Measurements from ENCODE around the gene ITGA2B. TPM values are rescaled to one million over a fixed set of nuclear protein-coding genes. Genes with fewer than 3 reads are reported as not detected.

Gene ITGA2B
- total and polyA plus RNA-seq, 11 donors = 0.16 to 1.8 (median 0.34) TPM

DNA sequence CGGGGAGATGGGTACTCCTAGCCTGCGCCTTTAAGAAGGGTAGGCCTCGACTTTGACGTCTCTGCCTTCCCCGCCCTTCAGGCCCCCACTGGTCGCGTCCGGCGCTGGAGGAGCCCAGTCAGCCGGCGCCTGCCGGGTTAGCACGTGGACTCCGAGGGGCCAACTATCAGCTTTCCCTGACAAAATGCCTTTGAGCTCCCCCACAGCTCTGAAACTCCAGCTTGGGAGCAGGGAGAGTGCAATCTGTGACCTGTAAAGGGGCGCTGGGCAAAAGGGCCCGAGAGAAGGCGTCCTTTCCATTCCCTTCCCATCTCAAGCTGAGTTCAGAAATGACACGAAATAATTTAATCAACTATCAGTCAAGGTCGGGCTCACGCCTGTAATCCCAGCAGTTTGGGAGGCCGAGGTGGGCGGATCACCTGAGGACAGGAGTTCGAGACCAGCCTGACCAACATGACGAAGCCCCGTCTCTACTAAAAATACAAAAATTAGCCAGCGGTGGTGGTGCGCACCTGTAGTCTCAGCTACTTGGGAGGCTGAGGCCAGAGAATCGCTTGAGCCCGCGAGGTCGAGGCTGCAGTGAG is 62.5 kb downstream of the ITGA2B start:
- peaks cover 5 to 46% (median 22%) of the 10 kb centered on the region in 12 donors for H3K4me1 ChIP-seq
- no peak for TF ChIP-seq POLR2A (IDR thresholded peaks at IDR 0.05)
- TF ChIP-seq, protein P1, sequence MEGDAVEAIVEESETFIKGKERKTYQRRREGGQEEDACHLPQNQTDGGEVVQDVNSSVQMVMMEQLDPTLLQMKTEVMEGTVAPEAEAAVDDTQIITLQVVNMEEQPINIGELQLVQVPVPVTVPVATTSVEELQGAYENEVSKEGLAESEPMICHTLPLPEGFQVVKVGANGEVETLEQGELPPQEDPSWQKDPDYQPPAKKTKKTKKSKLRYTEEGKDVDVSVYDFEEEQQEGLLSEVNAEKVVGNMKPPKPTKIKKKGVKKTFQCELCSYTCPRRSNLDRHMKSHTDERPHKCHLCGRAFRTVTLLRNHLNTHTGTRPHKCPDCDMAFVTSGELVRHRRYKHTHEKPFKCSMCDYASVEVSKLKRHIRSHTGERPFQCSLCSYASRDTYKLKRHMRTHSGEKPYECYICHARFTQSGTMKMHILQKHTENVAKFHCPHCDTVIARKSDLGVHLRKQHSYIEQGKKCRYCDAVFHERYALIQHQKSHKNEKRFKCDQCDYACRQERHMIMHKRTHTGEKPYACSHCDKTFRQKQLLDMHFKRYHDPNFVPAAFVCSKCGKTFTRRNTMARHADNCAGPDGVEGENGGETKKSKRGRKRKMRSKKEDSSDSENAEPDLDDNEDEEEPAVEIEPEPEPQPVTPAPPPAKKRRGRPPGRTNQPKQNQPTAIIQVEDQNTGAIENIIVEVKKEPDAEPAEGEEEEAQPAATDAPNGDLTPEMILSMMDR (IDR thresholded peaks at IDR 0.05) = no peak
- peak overlapping the region in 11 of 12 donors; percentile 5 to 97 (median 74) for H3K27ac ChIP-seq
- peak overlapping the region in 9 of 12 donors; percentile 17 to 99 (median 92) for H3K4me3 ChIP-seq
- H3K36me3 ChIP-seq = peaks cover 0 to 7% (median 6%) of the 10 kb centered on the region in 9 donors
- H3K9me3 ChIP-seq = no peaks in the 10 kb centered on the region
- peak; percentile 84 to 93 (median 90) for ATAC-seq
- no peaks in the 10 kb centered on the region for H3K27me3 ChIP-seq
- intact Hi-C loops (cut with DNase I) = loop anchor here in 5 of 10 donors (1.0 to 5.0 kb wide), 5 partner anchors 18 to 116 kb away; partner anchors contain the start of genes GRN (in 1 of the 5) and UBTF (in 1 of the 5)
- DNase-seq = peak; percentile 98 to 99 (median 98)
- WGBS, 4 donors = 26 to 42% (median 31%) methylated on average over 17 to 31 of the region's 31 CpGs

DNA sequence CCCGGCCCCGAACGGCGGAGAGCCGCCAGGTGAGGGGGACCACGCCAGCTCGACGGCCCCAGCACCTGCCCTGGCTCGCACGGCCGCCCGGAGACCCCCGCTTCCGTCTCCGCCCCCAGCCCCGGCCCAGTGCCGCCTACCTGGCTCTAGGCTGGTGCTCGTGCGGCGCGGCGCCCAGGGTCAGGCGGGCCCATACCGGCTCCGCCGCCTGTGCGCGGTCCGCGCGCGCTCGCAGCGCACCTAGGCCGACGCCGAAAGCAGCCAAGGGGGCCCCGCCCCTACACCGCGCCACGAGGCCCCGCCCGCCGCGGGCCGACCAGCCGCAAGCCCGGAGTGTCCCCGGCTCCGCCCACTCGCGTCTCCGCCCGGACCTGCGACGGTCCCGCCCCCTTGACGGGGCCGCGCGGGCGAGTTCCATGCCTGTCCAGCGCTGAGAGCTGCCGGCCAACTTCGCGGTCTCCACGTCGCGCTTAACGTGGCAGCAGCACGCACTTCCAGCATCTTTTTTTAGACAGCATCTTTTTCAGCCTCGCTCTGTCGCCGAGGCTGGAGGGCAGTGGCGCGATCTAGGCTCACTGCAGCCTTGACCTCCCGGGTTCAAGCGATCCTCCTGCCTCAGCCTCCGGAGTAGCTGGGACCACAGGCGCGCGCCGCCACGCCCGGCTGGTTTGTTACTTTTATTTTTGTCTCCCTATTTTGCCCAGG is 64.7 kb downstream of the ITGA2B start, which contains the start of gene SLC25A39:
SLC25A39 (minus strand) TSS at position 253 of the 705 bp plus-strand sequence. CDS start 1,261 bp downstream, outside the sequence.
- peaks cover 0 to 29% (median 28%) of the 10 kb centered on the region in 9 donors for H3K36me3 ChIP-seq
- peaks cover 5 to 38% (median 22%) of the 10 kb centered on the region in 12 donors for H3K4me1 ChIP-seq
- no peaks in the 10 kb centered on the region for H3K9me3 ChIP-seq
- ATAC-seq = peak; percentile 86 to 92 (median 90)
- no peaks in the 10 kb centered on the region for H3K27me3 ChIP-seq
- intact Hi-C loops (cut with DNase I) = loop anchor here in 6 of 10 donors (1.0 to 5.0 kb wide), 5 partner anchors 102 to 112 kb away; partner anchors contain the start of gene UBTF (in 2 of the 6)
- peak in 1 of 2 donors; percentile 81 for TF ChIP-seq POLR2A (IDR thresholded peaks at IDR 0.05)
- TF ChIP-seq, protein P1 (IDR thresholded peaks at IDR 0.05) = no peak
- H3K4me3 ChIP-seq = peak within 1 kb of the TSS; percentile 82 to 99 (median 94)
- DNase-seq = peak; percentile 95 to 99 (median 97)
- 0 to 1% (median 0%) methylated on average over 37 to 85 of the region's 85 CpGs for WGBS, 4 donors
- peak within 1 kb of the TSS; percentile 58 to 98 (median 95) for H3K27ac ChIP-seq

DNA sequence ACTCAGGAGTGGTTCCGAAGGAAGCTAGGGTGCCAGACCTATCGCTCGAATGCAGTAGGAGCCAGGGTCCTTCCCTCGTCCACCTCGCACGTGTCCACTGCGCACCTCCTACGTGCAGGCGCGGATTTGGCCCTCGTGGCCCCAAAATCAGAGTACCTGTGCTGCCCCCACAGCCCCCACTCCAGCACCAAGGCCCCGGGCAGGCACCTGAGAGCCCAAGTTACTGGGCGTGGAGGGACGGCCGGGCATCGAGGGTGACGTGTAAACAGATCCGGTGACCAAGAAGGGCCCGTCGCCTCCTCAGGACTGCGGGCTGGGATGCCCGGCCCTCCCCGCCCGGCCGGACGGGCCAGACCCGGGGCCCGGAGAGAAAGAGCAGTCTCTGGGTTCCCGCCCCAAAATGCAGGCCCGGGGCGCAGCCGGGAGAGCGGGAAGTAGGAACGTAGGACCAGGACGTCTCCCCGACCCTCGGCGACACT is 65.3 kb downstream of the ITGA2B start:
- Histone ChIP-seq H3K27ac (peak overlapping the region in 11 of 12 donors; percentile 72 to 98 (median 95)), H3K36me3 (peaks cover 0 to 35% (median 31%) of the 10 kb centered on the region in 9 donors), H3K27me3 (no peaks in the 10 kb centered on the region), H3K4me1 (peaks cover 5 to 38% (median 22%) of the 10 kb centered on the region in 12 donors), H3K4me3 (peak overlapping the region; percentile 82 to 99 (median 94)), H3K9me3 (no peaks in the 10 kb centered on the region)
- intact Hi-C loops (cut with DNase I) = loop anchor here in 3 of 10 donors (2.0 kb wide), 2 partner anchors 105 to 107 kb away; partner anchors contain the start of gene UBTF (in 2 of the 3)
- DNase-seq (no peak), ATAC-seq (peak in 1 of 4 donors; percentile 3)
- no peak for TF ChIP-seq POLR2A (IDR thresholded peaks at IDR 0.05)
- TF ChIP-seq, protein P1 (IDR thresholded peaks at IDR 0.05) = no peak
- WGBS, 4 donors = 0 to 2% (median 1%) methylated on average over 7 to 38 of the region's 38 CpGs
